MM.1S (cell line): ENCODE data around the gene FOXG1.

ENCODE experiments used
- DNase-seq: peaks from one replicate; pipeline ENCODE4 v3.0.0-alpha.2; 2015
- H2AFZ ChIP-seq: fragments of 300-600 bp; sonication (generic); 2 replicates; pipeline ENCODE4 v1.6.0; 2016; ENCODE audit warnings: antibody characterized with exemption, low read length
- H3F3A ChIP-seq: fragments of 300-600 bp; sonication (generic); 2 replicates; pipeline ENCODE4 v1.6.1; 2016; ENCODE audit warnings: mild to moderate bottlenecking, antibody characterized with exemption, low read length, moderate library complexity, mixed read lengths; ENCODE audit not compliant: insufficient read depth
- H3K27ac ChIP-seq: fragments of 300-600 bp; sonication (generic); 2 replicates; pipeline ENCODE4 v1.5.1; 2016; ENCODE audit warnings: mild to moderate bottlenecking, low read length
- H3K27me3 ChIP-seq: fragments of 300-600 bp; sonication (generic); replicated peaks from 2 replicates; pipeline ENCODE4 v1.6.0; 2016; ENCODE audit warnings: low read length; ENCODE audit not compliant: insufficient read depth
- H3K36me3 ChIP-seq: fragments of 300-600 bp; sonication (generic); replicated peaks from 2 replicates; pipeline ENCODE4 v1.6.1; 2016; ENCODE audit warnings: mild to moderate bottlenecking, low read length, mixed read lengths; ENCODE audit not compliant: insufficient read depth
- H3K4me1 ChIP-seq: fragments of 300-600 bp; sonication (generic); 2 replicates; pipeline ENCODE4 v1.6.1; 2016; ENCODE audit warnings: low read length, mixed read lengths
- H3K4me2 ChIP-seq: fragments of 300-600 bp; sonication (generic); 2 replicates; pipeline ENCODE4 v1.6.0; 2016; ENCODE audit warnings: low read depth, low read length
- H3K4me3 ChIP-seq: fragments of 300-600 bp; sonication (generic); 2 replicates; pipeline ENCODE4 v1.5.1; 2016; ENCODE audit warnings: low read length, mixed read lengths
- H3K79me2 ChIP-seq: fragments of 300-600 bp; sonication (generic); 2 replicates; pipeline ENCODE4 v1.6.1; 2016; ENCODE audit warnings: mixed run types, low read length, mixed read lengths
- H3K9ac ChIP-seq: fragments of 300-600 bp; sonication (generic); 2 replicates; pipeline ENCODE4 v1.6.1; 2016; ENCODE audit warnings: low read length, mixed read lengths
- H3K9me2 ChIP-seq: fragments of 300-600 bp; sonication (generic); replicated peaks from 2 replicates; pipeline ENCODE4 v1.6.1; 2016; ENCODE audit warnings: mild to moderate bottlenecking, low read length, mixed read lengths; ENCODE audit not compliant: insufficient read depth
- H3K9me3 ChIP-seq: fragments of 300-600 bp; sonication (generic); replicated peaks from 2 replicates; pipeline ENCODE4 v1.6.1; 2016; ENCODE audit warnings: mild to moderate bottlenecking, low read length, mixed read lengths; ENCODE audit not compliant: insufficient read depth
- H4K20me1 ChIP-seq: fragments of 300-600 bp; sonication (generic); 2 replicates; pipeline ENCODE4 v1.6.1; 2016; ENCODE audit warnings: mild to moderate bottlenecking, low read length, moderate library complexity, mixed read lengths; ENCODE audit not compliant: insufficient read depth
- CTCF ChIP-seq: fragments of 300-600 bp; sonication (generic); IDR thresholded peaks from 2 replicates; pipeline ENCODE4 v1.5.1; 2016; ENCODE audit warnings: antibody characterized with exemption, low read length, mixed read lengths
- EZH2 ChIP-seq: fragments of 300-600 bp; sonication (generic); optimal IDR thresholded peaks from 2 replicates; pipeline ENCODE3; 2017; ENCODE audit warnings: low read depth, mild to moderate bottlenecking, antibody characterized with exemption, low read length, mixed read lengths
- EZH2phosphoT487 ChIP-seq: fragments of 300-600 bp; sonication (generic); IDR thresholded peaks from 2 replicates; pipeline ENCODE4 v1.6.1; 2018; ENCODE audit warnings: antibody characterized with exemption, low read length

FOXG1 gene

GRCh38 chr14:28765169-28765830, 1.3 kb upstream of the FOXG1 start:
- no peaks in the 10 kb centered on the region for H3K4me1 ChIP-seq
- H3K27me3 ChIP-seq: no peaks in the 10 kb centered on the region
- H3K36me3 ChIP-seq: no peaks in the 10 kb centered on the region
- DNase-seq: no peak
- no peaks in the 10 kb centered on the region for H4K20me1 ChIP-seq
- no peaks in the 10 kb centered on the region for H3K9me2 ChIP-seq
- H3K9me3 ChIP-seq: no peaks in the 10 kb centered on the region
- no peak overlapping the region for H2AFZ ChIP-seq
- H3K4me2 ChIP-seq: no peak overlapping the region
- no peak overlapping the region for H3K27ac ChIP-seq
- H3K9ac ChIP-seq: no peak overlapping the region
- no peaks in the 10 kb centered on the region for H3K79me2 ChIP-seq
- no peak overlapping the region for H3K4me3 ChIP-seq
- H3F3A ChIP-seq: no peaks in the 10 kb centered on the region
- TF ChIP-seq EZH2phosphoT487: no peak
- no peak for TF ChIP-seq CTCF
- TF ChIP-seq EZH2: no peak

GRCh38 chr14:28765831-28766468, 637 bp upstream of the FOXG1 start:
- no peaks in the 10 kb centered on the region for H4K20me1 ChIP-seq
- no peaks in the 10 kb centered on the region for H3K9me3 ChIP-seq
- H2AFZ ChIP-seq: no peak overlapping the region
- no peaks in the 10 kb centered on the region for H3K27me3 ChIP-seq
- no peak for TF ChIP-seq EZH2
- TF ChIP-seq CTCF: no peak
- no peak for TF ChIP-seq EZH2phosphoT487
- H3K27ac ChIP-seq: no peak overlapping the region
- H3K9me2 ChIP-seq: no peaks in the 10 kb centered on the region
- H3K4me2 ChIP-seq: no peak overlapping the region
- no peaks in the 10 kb centered on the region for H3K79me2 ChIP-seq
- H3K36me3 ChIP-seq: no peaks in the 10 kb centered on the region
- H3K9ac ChIP-seq: no peak overlapping the region
- no peaks in the 10 kb centered on the region for H3K4me1 ChIP-seq
- DNase-seq: no peak
- H3K4me3 ChIP-seq: no peak overlapping the region
- no peaks in the 10 kb centered on the region for H3F3A ChIP-seq

GRCh38 chr14:28767030-28767852, 654 bp downstream of the FOXG1 start:
- H3K4me3 ChIP-seq: no peak overlapping the region
- no peaks in the 10 kb centered on the region for H3K4me1 ChIP-seq
- no peaks in the 10 kb centered on the region for H3K9me3 ChIP-seq
- no peak overlapping the region for H3K4me2 ChIP-seq
- H3K79me2 ChIP-seq: no peaks in the 10 kb centered on the region
- TF ChIP-seq EZH2 (no peak), EZH2phosphoT487 (no peak), CTCF (no peak)
- no peaks in the 10 kb centered on the region for H4K20me1 ChIP-seq
- no peak overlapping the region for H3K9ac ChIP-seq
- H3K9me2 ChIP-seq: no peaks in the 10 kb centered on the region
- no peak for DNase-seq
- no peaks in the 10 kb centered on the region for H3K36me3 ChIP-seq
- H3K27ac ChIP-seq: no peak overlapping the region
- H3F3A ChIP-seq: no peaks in the 10 kb centered on the region
- H3K27me3 ChIP-seq: no peaks in the 10 kb centered on the region
- H2AFZ ChIP-seq: no peak overlapping the region
